Breast epithelium (tissue), 4 donors: Measurements from ENCODE around the gene MUC16. TPM values are rescaled to one million over a fixed set of nuclear protein-coding genes. Genes with fewer than 3 reads are reported as not detected.

Experiments
- DNase-seq, 2 donors: peaks; one replicate each; pipeline ENCODE4 v3.0.0-alpha.2; 2019; ENCODE audit warnings: low spot score in 2 of 2
- H3K27ac ChIP-seq, 2 donors: fragments of 200-600 bp; sonication (generic) in 1 of 2; one replicate each; pipeline ENCODE4 v1.5.1; 2016 to 2019; ENCODE audit warnings: mild to moderate bottlenecking in 1 of 2
- H3K27me3 ChIP-seq, 2 donors: fragments of 200-600 bp; sonication (generic) in 1 of 2; one replicate each; pipeline versions ENCODE4 v1.5.1 to v1.6.0; 2017 to 2019; ENCODE audit warnings: control low read depth in 1 of 2, mild to moderate bottlenecking in 1 of 2
- H3K36me3 ChIP-seq: fragments of 200-600 bp; one replicate; pipeline ENCODE4 v1.5.1; 2019
- H3K4me1 ChIP-seq, 2 donors: fragments of 200-600 bp; sonication (generic); one replicate each; pipeline ENCODE4 v1.5.1; 2016 to 2019; ENCODE audit warnings: control low read depth in 1 of 2
- H3K4me3 ChIP-seq, 3 donors: fragments of 200-600 bp; sonication (generic); 1 replicate in 2 of 3; 2 replicates in 1 of 3; pipeline ENCODE4 v1.5.1; 2016 to 2019; ENCODE audit warnings: mild to moderate bottlenecking in 3 of 3, moderate library complexity in 2 of 3
- H3K9me3 ChIP-seq, 2 donors: fragments of 200-600 bp; sonication (generic) in 1 of 2; one replicate each; pipeline ENCODE4 v1.5.1; 2016 to 2019; ENCODE audit warnings: control low read depth in 1 of 2
- POLR2A ChIP-seq: fragments of 450-650 bp; IDR thresholded peaks from one replicate; pipeline ENCODE4 v1.6.1; 2016; ENCODE audit warnings: antibody characterized with exemption, mild to moderate bottlenecking, moderate library complexity
- POLR2AphosphoS5 ChIP-seq, 3 donors: sonication (generic); formaldehyde crosslinking; IDR thresholded peaks; one replicate each; pipeline ENCODE4 v1.6.1; 2017; ENCODE audit warnings: antibody characterized with exemption in 3 of 3
- intact Hi-C: fragments of 100-400 bp; cut with DNase I; formaldehyde crosslinking; loops from one replicate; pipeline ENCODE4 v1.15.1; 2023; ENCODE audit warnings: low total_unique reads
- total RNA-seq, 3 donors: library from RNA; depleted of rRNA; stranded (reverse); fragments of >200 nt; gene quantifications; one replicate each; pipeline ENCODE4 v1.1.0, GENCODE V29; 2016
- TF ChIP-seq, protein P1 (sequence below), 3 donors: fragments of 450-650 bp; IDR thresholded peaks; one replicate each; pipeline ENCODE4 v1.5.1; 2016 to 2017; ENCODE audit warnings: antibody characterized with exemption in 3 of 3, mild to moderate bottlenecking in 3 of 3, moderate library complexity in 3 of 3

Gene MUC16
- total RNA-seq, 3 donors from 2014 or later, result under 0.01 to 16.2 (median 0.66) TPM

DNA sequence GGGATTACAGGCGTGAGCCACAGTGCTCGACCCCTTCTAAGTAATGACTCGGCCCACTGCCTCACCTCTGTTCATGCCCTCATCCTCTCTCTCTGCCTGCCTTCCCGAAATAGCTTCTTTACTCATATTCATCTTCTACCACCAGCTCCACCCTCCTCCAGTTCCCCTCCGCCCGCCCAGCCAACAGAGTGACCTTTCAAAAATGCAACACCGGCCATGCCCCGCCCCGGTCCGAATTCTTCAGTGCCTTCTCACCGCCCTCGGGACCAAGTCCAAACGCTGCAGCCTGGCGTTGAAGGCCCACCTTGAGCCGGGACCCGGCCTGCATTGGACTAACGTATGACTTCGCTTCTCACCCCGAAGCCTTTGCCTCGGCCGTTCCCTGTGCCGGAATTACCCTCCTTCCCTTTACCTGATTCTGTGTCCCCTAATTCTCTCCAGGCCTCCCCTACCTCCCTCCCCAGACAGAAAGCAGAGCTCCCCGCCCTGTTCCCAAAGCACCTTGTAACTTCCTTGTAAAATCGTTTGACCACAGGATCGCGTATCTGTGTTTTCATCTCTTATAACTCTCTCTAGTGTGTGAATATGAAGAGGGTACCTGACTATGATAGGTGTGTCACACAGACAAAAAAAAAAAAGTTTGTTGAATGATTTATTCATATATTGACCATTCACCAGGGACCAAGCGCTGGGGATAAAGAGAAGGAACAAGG, 8.1 kb upstream of the MUC16 start:
- intact Hi-C loops, result no loop called here
- no peak for DNase-seq
- H3K4me1 ChIP-seq, result no peaks in the 10 kb centered on the region
- no peaks in the 10 kb centered on the region for H3K9me3 ChIP-seq
- H3K36me3 ChIP-seq, result no peaks in the 10 kb centered on the region
- TF ChIP-seq POLR2A, result no peak
- TF ChIP-seq POLR2AphosphoS5 (IDR thresholded peaks at IDR 0.05), result no peak
- TF ChIP-seq, protein P1, sequence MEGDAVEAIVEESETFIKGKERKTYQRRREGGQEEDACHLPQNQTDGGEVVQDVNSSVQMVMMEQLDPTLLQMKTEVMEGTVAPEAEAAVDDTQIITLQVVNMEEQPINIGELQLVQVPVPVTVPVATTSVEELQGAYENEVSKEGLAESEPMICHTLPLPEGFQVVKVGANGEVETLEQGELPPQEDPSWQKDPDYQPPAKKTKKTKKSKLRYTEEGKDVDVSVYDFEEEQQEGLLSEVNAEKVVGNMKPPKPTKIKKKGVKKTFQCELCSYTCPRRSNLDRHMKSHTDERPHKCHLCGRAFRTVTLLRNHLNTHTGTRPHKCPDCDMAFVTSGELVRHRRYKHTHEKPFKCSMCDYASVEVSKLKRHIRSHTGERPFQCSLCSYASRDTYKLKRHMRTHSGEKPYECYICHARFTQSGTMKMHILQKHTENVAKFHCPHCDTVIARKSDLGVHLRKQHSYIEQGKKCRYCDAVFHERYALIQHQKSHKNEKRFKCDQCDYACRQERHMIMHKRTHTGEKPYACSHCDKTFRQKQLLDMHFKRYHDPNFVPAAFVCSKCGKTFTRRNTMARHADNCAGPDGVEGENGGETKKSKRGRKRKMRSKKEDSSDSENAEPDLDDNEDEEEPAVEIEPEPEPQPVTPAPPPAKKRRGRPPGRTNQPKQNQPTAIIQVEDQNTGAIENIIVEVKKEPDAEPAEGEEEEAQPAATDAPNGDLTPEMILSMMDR (IDR thresholded peaks at IDR 0.05), result no peak
- no peak overlapping the region for H3K27ac ChIP-seq
- H3K4me3 ChIP-seq, result no peak overlapping the region
- H3K27me3 ChIP-seq, result no peaks in the 10 kb centered on the region

DNA sequence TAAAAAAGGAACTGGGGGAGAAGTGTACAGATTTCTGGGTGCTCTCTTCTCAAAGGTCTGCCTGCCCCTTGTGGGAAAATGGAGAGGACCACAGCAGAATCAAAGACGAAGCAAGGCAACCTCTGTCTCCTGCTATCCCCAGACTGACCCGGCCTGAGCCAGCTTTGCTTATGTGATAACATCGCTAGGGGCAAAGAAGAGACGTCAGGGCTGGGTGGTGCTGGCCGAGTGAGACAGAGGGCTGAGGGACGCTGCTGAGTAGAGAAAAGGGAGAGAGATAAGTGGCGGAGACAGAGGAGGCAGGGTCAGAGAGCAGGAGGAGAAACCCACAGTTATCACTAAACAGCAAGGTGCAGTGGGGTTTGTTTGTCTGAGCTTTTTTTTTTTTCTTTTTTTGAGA, 4.6 kb upstream of the MUC16 start:
- DNase-seq, result no peak
- no peak for TF ChIP-seq POLR2A
- TF ChIP-seq POLR2AphosphoS5 (IDR thresholded peaks at IDR 0.05), result no peak
- TF ChIP-seq, protein P1 (IDR thresholded peaks at IDR 0.05), result no peak
- no peaks in the 10 kb centered on the region for H3K4me1 ChIP-seq
- no peak overlapping the region for H3K4me3 ChIP-seq
- intact Hi-C loops, result no loop called here
- H3K27me3 ChIP-seq, result peaks cover 0 to 19% of the 10 kb centered on the region in 2 donors
- H3K9me3 ChIP-seq, result no peaks in the 10 kb centered on the region
- no peak overlapping the region for H3K27ac ChIP-seq
- H3K36me3 ChIP-seq, result no peaks in the 10 kb centered on the region

DNA sequence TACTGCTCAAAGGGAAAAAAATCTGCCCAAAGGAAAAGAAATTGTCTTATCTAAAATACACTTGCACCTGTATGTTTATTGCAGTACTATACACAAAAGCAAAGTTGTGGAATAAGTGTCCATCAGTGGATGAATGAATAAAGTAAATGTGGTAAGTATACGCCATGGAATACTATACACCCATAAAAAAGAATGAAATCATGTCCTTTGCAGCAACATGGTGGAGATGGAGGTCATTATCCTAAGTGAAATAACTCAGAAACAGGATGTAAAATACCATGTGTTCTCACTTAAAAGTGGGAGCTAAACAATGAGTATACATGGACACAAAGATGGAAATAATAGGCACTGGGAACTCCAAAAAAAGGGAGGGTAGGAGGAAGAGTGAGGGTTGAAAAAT, 3.8 kb upstream of the MUC16 start:
- Histone ChIP-seq H3K9me3 (no peaks in the 10 kb centered on the region), H3K27ac (no peak overlapping the region), H3K4me1 (no peaks in the 10 kb centered on the region), H3K36me3 (no peaks in the 10 kb centered on the region), H3K4me3 (no peak overlapping the region), H3K27me3 (peaks cover 0 to 25% of the 10 kb centered on the region in 2 donors)
- intact Hi-C loops, result no loop called here
- no peak for DNase-seq
- no peak for TF ChIP-seq POLR2A
- TF ChIP-seq, protein P1 (IDR thresholded peaks at IDR 0.05), result no peak
- TF ChIP-seq POLR2AphosphoS5 (IDR thresholded peaks at IDR 0.05), result no peak

DNA sequence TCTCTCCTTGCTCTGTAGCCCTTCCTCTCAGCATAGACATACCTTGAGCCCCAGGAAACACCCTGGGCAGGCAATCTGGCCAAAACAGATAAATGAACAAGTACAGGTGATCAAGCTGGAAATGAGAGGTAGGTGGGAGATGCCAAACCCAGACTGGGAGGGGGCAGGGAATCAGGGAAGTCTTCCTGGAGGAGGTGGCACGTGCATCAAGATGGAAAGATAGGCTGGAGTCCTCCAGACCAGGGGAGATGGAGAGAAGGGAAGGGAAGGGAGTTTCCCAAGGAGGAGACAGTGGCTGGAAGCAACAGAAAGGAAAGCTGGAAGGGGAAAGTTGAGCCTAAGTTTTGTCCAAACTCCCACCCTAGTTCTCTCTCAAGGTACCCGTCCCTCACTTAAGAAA, 1.7 kb upstream of the MUC16 start:
- DNase-seq, result no peak
- H3K4me3 ChIP-seq, result no peak overlapping the region
- H3K9me3 ChIP-seq, result no peaks in the 10 kb centered on the region
- no peak overlapping the region for H3K27ac ChIP-seq
- intact Hi-C loops, result no loop called here
- H3K27me3 ChIP-seq, result peaks cover 0 to 29% of the 10 kb centered on the region in 2 donors
- H3K36me3 ChIP-seq, result no peaks in the 10 kb centered on the region
- H3K4me1 ChIP-seq, result no peaks in the 10 kb centered on the region
- TF ChIP-seq POLR2A, result no peak
- TF ChIP-seq, protein P1 (IDR thresholded peaks at IDR 0.05), result no peak
- no peak for TF ChIP-seq POLR2AphosphoS5 (IDR thresholded peaks at IDR 0.05)

DNA sequence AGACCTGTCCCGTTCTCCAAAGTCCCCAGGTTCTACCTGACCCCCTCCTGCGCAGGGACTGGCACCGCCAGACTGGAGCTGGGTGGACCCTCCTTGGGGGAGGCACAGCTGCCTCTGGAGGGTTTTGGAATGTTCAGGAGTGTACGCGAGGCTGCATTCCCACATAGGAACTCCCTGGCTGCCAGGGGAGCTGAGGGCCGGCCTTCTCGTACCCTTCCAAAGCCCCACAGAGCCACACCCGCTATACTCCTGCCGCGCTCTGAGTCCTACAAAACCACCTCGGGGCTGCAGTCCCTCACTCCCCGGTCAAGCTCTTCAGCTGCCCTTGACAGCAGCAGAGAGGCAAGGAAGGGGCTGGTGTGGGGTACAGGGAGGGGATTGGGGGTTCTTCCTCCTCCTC, 484 bp upstream of the MUC16 start:
- Histone ChIP-seq H3K4me1 (no peaks in the 10 kb centered on the region), H3K4me3 (no peak overlapping the region), H3K27ac (no peak overlapping the region), H3K9me3 (no peaks in the 10 kb centered on the region), H3K36me3 (no peaks in the 10 kb centered on the region), H3K27me3 (peaks cover 0 to 29% of the 10 kb centered on the region in 2 donors)
- TF ChIP-seq POLR2A (no peak), POLR2AphosphoS5 (IDR thresholded peaks at IDR 0.05) (no peak)
- TF ChIP-seq, protein P1 (IDR thresholded peaks at IDR 0.05), result no peak
- no peak for DNase-seq
- intact Hi-C loops, result no loop called here
